ENCODE measurements around the gene CACNA2D3.

The CACNA2D3 gene

DNA sequence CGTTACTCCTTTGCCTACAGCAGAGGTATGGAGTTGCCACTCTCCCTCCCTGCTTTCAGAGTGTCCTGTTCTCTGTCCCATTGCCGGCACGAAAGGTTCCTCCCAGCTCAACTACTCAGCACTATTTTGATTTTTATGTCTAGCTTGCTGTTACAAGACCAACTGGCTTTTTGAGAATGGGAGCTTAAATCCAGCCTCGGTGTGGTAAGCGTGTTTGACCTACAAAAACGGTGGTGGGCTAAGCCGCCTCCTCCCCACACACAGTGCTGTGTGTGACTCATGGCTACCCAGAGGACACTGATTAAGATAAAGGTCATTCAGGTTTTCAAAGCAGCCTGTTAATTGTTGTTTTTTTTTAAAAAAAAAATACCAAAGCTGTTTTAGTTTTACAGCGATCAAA is 741.0 kb downstream of the CACNA2D3 start:
- DNase-seq = no peak

DNA sequence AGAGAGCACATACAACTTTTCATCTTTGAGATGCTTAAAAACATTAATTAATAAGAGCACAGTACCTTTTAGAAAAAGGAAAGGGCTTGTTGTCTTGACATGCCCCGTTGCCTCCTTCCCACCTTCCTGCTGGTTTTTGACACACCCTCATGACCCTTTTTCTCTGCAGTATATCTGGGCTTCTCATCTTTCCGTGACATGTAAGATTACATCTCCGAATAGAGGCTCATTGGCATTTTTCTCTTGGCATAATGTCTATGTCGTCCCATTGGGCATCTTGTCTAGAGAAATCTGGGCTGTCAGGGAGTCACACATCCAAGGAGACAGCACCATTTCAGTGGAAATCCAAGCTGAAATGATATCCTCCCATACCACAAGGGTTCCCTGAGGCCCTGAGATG is 741.4 kb downstream of the CACNA2D3 start:
- no peak for DNase-seq

DNA sequence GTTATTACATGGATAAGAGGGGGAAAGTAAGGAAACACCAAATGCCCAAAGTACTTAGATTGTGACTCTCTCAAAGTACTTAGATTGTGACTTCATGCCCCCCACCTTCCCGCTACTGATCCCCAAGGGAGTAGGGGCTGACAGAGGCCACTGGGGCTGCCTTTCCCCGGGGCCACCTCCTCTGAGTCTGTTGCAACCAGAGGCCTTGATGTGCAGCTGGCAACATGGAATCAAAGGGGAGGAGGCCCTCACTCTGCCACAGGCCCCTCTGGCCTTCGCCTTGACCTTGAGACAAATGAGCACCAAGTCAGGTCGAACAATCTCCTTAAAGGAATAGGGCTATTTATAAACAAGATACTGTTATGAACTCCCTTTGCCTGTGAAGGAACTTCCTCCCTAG is 743.0 kb downstream of the CACNA2D3 start:
- DNase-seq = no peak

DNA sequence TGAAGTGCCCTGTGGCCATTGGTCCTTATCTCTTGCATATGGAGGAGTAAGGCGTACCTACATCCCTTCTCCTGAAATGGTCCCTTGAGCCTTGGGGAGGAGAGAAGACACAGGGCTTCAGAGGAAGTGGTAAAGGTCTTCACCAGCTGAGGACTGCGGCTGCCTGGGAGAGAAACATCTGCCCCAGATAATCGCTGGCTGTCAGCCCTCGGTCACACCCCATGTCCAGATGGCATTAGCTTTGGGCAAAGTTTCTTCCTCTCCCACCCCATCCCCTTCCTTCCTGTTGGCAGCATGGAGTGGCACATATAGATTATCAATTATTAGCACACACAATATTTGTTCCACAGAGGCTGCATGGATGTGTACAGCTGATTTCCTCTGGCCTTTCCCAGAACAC is 743.9 kb downstream of the CACNA2D3 start:
- DNase-seq = no peak

DNA sequence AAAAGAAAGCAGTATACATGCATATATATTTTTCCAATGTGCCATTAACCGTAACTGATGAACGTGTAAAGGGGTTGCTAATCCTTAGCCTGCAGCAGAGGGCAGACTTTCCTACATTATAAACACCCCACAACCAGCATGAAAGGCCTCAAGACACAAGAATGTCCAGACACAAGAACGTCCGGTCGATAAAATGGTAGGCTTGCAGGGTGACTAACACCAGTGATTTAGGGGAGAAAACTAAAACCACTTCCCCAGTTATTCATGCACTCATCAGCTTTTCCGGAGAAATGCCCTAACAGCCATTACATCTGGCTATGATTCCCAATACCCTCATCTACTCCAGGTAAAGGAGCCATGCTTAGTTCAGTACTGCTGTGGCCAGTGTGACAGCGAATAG is 748.1 kb downstream of the CACNA2D3 start:
- no peak for DNase-seq

DNA sequence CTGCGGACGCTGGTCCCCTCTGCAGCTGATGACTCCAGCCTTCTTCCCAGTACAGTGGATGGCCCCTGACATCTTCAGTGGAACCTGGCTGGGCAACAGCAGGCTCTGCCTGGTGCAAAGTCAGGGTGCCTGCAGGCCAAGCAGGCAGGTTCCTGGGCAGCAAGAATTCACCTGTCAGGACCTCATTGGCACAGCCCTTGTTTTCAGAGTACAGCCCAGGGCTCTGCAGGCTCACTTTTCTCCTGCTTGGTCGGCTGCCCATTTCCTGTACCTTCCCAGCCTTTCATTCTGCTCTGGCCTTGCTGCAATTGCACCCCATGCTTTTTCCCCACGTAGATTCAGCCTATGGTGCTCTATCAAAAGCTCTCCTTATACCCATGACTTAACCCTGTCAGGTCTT is 749.5 kb downstream of the CACNA2D3 start:
- no peak for DNase-seq

DNA sequence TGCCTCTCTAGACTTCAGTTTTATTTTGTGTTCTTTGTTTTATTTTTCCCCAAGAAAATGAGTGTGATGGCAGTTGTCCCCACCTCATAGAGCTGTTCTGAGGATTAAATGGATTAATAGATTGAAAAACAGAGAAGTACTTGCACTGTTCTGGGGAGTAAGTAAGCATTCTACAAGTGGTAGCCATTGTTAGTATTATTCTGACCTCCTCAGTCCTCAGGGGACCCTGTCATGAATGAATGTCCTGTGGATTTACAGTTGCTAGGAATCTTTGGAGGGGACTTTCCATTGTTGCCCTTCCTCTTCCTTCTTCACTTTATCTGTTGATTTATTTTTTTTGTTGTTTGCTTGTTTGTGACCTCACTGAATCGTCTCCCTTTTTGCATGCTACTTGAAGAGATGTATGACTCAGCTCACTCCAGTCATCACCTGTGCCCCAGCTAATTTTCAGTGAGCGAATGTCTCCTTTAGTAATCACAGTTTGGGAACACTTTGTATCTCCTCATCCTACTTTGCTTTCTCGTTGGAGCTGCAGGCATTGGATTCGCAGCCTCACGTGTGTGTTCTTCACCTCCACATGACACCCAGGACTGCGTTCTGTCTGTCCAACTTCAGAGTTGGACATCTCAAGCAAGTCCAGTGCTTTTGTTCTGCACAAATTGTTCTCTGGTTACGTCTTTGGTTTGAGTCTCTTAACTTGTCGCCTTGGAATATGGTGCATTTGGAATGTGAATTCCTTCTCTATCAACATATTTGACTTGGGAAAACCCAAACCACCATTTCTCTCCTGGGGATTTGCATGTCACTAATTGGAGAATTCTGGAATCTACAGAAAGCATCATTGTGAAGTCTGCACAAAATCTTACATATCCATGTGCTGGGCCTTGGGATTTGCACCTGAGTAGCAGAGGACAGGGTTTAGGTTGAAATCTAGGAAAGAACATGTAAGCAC is 751.0 kb downstream of the CACNA2D3 start:
- DNase-seq = no peak

DNA sequence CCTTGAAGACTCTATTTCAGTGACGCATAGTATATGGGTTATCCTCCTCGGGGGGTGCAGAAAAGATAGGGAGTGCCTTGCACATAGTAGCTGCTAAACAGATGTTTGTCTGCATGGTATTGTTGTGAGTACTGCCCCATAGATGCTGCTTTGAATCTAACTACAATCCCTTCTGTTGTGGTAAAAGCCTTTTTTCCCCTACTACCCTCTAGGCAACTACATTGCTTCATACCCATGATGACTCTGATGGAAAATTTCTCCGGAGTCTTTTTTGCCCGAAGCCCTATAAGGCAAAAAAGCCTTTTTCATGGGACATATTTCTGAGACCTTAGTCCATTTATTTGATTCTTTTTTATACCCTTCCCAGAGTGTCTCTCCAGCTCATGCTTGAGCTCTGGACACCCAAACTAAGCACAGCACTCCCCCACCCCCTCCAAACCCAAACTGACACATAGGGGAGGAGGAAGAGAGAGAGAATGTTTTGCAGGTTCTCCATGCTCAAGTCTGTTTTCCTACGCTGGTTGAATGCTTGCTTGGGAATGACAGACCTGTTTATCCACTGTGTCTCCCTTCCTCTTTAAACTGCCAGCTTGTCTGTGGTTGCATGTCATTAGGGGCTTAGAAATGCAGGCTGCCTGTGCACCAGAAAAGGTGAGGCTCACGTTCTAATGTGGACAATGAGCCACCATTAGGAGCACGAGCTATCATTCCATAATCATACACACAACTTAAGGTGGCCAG is 752.6 kb downstream of the CACNA2D3 start:
- DNase-seq = no peak

DNA sequence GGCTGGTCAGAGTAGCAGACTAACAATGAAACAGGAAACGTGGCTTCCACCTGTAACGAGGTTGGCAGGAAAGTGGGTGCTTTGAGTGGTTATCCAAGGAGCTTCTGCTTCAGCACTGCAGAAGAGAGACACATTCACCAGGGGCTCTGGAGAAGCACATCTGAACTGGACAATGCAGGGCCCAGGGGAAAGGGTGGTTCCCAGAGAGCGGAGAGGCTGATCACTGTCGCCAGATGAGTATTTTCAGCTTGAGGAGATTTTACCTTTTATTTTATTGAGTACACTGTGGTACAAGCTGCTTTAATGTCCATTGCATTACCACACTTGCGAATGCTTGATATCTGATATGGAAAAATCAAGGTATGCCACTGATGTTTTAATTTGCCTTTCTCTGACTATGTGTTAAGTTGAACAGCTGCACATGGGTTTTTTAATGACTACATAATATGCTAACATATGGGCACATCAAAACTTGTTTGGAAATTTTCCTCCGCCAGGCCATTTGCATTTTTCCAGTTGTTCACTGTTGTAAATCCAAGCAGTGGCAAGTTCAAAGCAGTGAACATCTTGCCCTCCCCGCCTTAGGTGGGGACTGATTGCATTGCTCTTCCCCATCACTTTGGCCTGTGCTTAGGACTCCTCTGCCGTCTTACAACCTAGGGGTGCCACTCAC is 753.4 kb downstream of the CACNA2D3 start:
- DNase-seq = no peak

DNA sequence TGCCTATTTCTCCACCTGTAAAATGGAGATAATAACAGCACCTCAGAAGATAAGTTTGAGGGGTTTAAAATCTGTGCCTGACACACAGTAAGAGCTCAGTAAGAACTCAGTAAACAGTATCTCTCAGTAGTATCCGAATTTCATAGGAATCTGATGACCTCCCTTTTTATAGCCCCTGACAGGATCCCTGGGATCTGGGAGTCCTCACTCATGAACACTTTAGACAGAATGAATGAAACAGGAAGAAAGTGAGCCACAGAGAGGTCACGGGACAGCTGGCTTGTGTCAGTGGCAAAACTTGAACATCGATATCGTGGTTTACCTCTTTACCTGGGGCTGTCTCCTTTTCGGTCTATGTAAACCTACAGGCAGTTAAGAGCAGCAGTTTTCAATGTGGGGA is 754.3 kb downstream of the CACNA2D3 start:
- DNase-seq = no peak

DNA sequence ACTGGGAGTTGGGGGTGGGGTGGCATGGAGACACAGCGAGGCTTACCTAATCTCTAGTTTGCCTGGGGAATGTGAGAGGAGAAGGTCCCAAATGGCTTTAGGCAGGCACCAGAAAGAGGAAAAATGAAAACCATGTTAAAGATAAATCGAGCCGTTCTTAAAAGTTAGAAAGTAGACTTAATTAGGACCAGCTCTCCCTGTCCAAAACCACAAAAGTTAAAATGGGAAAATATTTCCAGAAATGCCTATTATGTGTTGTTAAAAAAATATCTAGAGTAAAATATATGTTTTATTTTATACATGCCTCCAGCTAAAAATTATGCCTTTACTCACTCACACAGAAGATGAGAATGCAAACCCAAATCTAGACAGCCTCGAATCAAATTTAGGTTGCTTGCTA is 755.4 kb downstream of the CACNA2D3 start:
- no peak for DNase-seq

DNA sequence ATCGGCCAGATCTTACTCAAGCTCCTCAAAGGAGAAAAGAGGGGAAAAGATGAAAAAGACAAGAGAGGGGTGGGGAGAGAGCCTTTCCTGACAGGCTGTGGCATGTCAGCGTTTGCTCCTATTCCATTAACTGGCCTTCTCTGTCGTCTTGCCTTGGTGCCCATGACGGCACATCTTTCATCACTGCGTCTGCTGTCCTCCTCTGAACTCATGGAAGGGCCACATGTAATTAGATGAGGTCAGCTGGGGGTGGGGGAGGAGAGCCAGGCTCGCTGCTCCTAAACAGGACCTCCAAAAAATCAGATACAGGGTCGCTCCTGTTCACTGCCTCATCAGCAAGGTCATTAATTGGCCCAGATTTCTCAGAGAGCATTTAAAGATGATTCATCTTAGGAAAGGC is 755.8 kb downstream of the CACNA2D3 start:
- DNase-seq = no peak

DNA sequence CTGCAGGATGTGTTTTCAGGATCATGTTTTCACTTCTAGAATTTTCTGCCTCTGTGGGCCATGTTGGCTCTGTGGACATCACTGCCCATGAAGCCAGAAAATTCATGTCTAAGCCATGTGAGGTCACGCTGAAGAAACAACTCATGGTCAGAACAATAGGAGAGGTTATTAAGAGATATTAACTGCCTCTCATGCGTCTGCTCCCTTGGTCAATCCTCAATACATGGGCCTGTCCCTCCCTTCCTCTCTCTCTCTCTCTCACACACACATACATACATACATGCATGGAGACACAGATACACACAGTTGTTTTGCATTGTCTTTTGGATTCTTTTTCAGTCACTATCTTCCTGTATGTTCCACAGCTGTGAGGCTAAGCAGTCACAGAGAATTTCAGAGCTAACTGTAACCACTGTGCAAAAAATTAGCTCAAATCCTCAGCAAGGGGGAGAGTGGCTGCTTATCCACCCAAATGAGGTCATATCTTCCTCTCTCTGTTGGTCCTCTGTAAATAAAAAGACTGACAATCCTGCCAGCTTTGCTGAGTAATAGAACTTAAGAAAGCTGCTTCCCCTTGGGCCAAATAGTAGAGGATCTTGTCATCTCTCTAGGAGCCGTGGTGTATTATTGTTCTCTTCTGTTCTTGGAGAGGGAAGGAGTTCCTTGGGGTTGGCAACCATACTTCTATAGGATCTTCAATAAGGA is 759.9 kb downstream of the CACNA2D3 start:
- DNase-seq = no peak

DNA sequence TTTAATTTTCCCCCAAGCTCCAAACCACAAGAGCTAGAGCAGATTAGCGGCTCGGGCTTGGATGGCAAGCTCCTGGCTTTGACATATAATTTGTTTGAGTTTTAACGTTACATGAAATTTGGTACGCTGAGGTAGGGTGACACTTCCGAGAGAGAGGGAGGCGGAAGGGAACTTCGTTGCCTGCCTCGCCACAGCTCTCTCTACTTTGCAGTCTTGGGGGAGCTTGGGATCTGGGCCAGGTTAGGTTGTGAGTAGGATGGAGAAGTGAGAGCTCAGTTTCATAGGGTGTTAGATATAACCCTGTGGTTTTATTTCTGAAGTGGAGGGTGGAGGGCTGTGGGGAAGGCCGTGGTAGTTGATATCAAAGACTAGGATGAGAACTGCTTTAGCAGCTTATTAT is 765.8 kb downstream of the CACNA2D3 start:
- no peak for DNase-seq

DNA sequence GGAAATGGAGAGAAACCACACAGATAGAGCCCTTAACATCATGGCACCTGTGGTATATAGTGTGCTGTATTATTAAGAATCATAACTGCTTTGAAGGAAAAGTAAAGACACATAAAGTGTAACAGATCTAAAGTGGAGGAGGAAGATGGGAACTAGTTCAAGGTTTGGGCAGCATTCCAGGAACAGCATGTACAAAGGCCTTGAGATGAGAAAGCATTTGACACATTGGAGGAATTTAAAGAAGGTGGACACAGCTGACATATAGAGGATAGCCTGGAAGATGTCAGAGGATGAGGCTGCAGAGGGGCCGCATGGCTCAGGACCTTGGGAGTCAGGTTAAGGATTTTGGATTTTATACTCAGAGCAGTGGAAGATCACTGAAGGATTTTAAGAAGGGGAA is 766.5 kb downstream of the CACNA2D3 start:
- DNase-seq = no peak

DNA sequence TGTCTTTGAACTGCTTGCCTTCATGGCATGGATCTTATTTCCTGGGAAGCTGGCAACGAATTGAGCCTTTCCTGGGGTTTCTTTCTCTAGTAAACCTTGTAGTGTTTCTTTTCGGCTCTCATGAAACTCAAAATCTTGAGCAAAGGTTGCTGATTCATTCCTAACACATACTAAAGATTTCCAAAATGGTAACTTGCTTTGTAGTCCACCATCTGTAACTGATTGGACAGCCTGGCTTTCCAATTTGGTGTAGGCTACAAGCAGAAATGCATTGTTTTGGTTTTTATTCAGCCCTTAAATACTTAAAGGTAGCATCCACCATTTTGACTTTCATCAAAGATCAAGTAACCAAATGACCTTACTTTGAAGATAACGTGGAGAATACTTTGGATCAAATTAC is 767.4 kb downstream of the CACNA2D3 start:
- no peak for DNase-seq

DNA sequence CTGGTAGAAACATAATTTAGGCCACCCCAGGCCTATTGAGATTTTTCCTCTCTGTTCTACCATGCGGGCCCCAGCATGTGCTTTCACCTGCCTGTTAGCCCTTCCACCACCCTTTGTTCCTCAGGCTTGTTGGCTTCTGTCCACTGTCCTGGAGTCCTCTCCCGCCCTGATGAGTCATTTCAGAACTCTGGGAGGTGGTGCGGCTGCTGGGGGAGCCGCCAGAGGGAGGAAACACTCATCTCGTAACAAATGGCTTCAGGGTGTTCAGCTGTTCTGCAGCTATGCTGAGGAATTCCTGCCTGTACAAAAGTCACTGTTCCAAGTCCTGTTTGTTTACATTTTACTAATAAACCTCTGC is 769.2 kb downstream of the CACNA2D3 start:
- peak; percentile 76 for DNase-seq

DNA sequence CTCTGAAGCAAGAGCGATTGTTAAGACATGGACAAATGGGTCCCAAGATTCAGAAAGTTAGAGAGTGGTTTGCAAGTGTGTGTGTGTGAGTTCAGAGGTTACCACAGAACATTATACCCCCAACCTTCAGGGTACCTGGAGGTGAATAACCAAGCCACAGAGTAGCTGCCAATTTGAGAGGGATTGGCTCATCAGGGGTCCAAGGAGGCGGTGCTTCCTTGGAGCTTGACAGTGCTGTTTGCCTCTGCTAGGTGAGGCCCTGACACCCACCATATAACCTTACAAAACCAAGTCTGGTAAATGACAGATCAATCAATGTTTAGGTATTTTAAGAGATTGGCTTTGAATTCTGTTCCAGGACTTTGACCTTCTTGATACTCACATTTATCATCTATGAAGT is 769.8 kb downstream of the CACNA2D3 start:
- DNase-seq = no peak

DNA sequence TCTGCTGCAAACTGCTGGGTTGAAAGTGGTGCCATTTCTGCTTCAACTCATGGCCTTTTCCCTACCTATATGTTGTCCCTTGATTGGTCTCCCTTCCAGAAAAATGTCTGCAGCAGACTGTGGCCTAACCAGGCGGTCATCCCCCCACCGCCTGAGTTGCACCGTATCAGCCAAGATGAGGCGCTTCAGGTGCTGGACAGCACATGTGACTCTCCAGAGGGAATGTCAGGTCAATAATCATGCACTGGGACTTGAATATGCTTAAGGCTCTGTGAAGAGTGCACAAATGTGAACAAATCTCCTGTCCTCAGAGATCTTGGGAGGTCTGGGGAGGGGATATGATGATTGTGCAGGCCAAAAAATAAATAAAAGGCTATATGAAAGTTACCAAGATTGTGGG is 773.3 kb downstream of the CACNA2D3 start:
- no peak for DNase-seq

DNA sequence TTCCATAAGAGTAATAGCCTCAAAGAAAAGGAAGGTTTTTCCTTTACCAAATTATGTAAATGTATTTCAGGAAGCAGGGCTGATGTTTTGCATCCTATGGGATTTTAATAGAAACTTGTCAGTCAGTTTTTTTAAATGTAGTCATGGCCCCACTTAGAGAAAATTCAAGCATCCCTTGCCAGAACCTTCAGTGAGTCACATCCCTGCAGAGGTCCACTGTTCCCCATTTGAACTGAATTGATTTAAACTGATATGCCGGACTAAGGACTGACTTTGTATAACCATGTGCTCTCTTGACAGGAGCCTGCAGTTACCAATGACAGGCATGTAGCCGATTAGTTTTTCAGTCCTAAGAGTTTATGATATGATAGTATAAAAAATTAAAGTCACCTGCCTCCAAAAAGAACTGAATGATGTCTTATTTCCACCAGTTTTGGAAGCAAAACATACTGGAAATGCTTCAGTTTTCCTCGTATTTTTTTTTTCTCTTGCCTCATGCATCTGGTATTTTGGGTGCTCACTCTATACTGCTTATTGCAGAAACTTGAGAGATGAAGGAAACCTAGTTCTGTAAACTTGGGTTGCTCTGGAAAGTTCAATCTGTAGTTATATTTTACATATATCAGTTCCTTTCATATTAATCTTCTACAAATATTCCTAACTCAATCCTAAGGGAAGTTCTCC is 774.8 kb downstream of the CACNA2D3 start:
- DNase-seq = no peak

DNA sequence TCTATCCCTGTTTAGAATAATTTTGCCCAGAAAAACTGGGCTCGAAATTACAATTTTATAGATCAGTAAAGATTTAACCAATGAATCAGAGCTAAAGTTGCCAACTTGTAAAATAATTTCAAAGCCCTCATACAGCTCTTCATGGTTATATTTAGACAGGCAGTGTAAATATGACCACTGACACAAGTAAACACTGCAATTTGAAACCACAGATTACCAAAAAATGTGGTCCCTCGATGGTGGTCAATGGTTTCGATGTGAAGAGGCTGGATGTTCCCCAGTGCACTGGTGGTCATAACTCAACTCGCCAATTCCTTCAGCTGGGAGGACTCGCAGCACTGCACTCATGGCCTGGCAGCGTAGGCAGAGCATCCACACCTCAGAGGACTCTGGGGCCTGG is 776.9 kb downstream of the CACNA2D3 start:
- no peak for DNase-seq

DNA sequence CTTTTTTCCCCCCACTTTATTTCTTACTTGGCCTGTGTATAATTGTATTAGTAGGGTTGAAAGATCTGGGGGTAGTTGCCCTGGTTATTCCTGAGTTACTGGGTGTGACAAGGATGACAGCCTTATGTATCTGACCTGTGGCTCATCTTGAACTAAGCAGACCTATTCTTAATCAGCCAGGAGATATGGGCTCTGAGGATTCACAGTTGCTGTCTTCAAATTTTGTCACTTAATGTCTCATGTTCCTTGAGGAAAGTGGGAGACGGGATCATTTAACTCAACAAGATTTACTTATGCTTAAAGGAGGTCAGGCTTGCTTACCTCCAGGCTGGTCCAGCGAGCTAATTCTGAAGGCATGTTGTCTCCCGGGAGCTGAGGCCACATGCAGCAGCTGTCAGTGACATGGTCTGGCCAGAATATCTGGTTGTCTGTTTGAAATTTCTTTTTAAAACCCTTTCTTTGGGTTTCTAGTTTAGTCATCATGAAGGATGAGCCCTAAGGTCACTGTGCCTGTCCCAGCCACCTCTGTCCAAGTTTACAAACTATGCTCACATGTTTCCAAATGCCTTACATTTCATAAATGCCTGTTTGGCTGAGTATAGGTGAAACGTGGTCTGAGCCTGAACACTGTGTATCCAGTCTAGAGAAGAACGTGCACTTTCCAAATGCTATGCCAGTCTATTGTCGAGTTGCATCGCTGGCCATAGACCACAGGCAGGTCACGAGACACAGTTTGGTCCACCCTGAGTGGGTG is 778.7 kb downstream of the CACNA2D3 start:
- no peak for DNase-seq

All from right forelimb (tissue), 1 donor.